ENCODE data around the gene OSMR. TPM values are rescaled to one million over a fixed set of nuclear protein-coding genes. Genes with fewer than 3 reads are reported as not detected.

OSMR gene
- total and polyA plus RNA-seq, 9 of the 15 experiments (the other 6 are each of a cell fraction or from before 2014, with no cell fraction given): 0.18 to 1.7 (median 0.94) TPM

DNA sequence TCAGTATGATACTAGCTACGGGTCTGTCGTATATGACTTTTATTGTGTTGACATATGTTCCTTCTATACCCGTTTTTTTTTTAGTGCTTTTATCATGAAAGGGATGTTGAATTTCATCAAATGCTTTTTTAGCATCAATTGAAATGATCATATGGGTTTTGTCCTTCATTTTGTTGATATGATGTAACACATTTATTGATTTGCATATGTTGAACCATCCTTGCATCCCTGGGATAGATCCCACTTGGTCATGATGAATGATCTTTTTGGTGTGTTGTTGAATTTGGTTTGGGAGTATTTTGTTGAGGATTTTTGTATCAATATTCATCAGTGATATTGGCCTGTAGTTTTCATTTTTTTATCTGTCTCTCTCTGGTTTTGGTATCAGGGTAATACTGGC, 50.9 kb downstream of the OSMR start:
- BruUV-seq (replicated peaks): no TSS peak
- ChIA-PET CTCF (ENCODE audit: low intra/inter-chr PET ratio) (no interaction called here), POLR2A (no interaction called here)
- Histone ChIP-seq H3K9me1 (ENCODE audit: control insufficient read depth, insufficient read depth, low read length) (no peaks in the 10 kb centered on the region), H3K9ac (ENCODE audit: insufficient read depth in 1 of 2, low read depth in 2 of 2, low read length in 2 of 2) (no peak overlapping the region), H3K4me1 (replicated peaks in 1 of 2; ENCODE audit: control insufficient read depth in 2 of 2, insufficient read depth in 2 of 2, low read length in 2 of 2) (no peaks in the 10 kb centered on the region), H3K9me3 (replicated peaks; ENCODE audit: control insufficient read depth, insufficient read depth, low read depth, low read length) (no peaks in the 10 kb centered on the region), H3K4me3 (no peak overlapping the region), H4K20me1 (replicated peaks; ENCODE audit: control insufficient read depth, insufficient read depth, low read length) (no peaks in the 10 kb centered on the region), H3K4me2 (ENCODE audit: insufficient read depth, low read length) (no peak overlapping the region), H2AFZ (ENCODE audit: low read depth, low read length) (no peak overlapping the region), H3K36me3 (ENCODE audit: control insufficient read depth, insufficient read depth, low read length) (no peaks in the 10 kb centered on the region), H3K79me2 (ENCODE audit: control insufficient read depth, insufficient read depth, low read length) (no peaks in the 10 kb centered on the region), H3K27ac (ENCODE audit: extremely low read depth, low read depth, low read length) (no peak overlapping the region), H3K27me3 (ENCODE audit: control insufficient read depth in 2 of 2, insufficient read depth in 2 of 2, low read length in 2 of 2) (no peaks in the 10 kb centered on the region)
- in situ Hi-C loops (cut with MboI): no loop called here
- intact Hi-C loops (cut with micrococcal nuclease): no loop called here
- ATAC-seq: no peak
- 0% methylated on average over 3 of the region's 3 CpGs for WGBS (ENCODE audit: insufficient coverage, low coverage, missing lambda C conversion rate)
- no peak for FAIRE-seq
- no peak for TF ChIP-seq GABPB1 (CRISPR knock-in tag; IDR thresholded peaks at IDR 0.05)
- no peak for TF ChIP-seq HMGN3 (IDR thresholded peaks at IDR 0.05; ENCODE audit: borderline replicate concordance, extremely low read depth, insufficient read length, low read depth, low read length)
- TF ChIP-seq, protein P1, sequence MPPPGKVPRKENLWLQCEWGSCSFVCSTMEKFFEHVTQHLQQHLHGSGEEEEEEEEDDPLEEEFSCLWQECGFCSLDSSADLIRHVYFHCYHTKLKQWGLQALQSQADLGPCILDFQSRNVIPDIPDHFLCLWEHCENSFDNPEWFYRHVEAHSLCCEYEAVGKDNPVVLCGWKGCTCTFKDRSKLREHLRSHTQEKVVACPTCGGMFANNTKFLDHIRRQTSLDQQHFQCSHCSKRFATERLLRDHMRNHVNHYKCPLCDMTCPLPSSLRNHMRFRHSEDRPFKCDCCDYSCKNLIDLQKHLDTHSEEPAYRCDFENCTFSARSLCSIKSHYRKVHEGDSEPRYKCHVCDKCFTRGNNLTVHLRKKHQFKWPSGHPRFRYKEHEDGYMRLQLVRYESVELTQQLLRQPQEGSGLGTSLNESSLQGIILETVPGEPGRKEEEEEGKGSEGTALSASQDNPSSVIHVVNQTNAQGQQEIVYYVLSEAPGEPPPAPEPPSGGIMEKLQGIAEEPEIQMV (tag; conservative IDR thresholded peaks at IDR 0.05; ENCODE audit: low read depth): no peak
- no peak for TF ChIP-seq POLR2H (tag; IDR thresholded peaks at IDR 0.05; ENCODE audit: low read depth)
- TF ChIP-seq CEBPG (CRISPR knock-in tag; IDR thresholded peaks at IDR 0.05): no peak
- peak in 1 of 2 experiments; percentile 32; a peak in 1 of 4 replicates for TF ChIP-seq CEBPG (tag; conservative IDR thresholded peaks at IDR 0.05 in 1 of 2, IDR thresholded peaks at IDR 0.05 in 1 of 2)
- TF ChIP-seq PBX2 (CRISPR knock-in tag; IDR thresholded peaks at IDR 0.05; ENCODE audit: low read depth): no peak
- no peak for TF ChIP-seq PBX2 (tag; conservative IDR thresholded peaks at IDR 0.05; ENCODE audit: low read depth)
- peak; percentile 92 for TF ChIP-seq ZNF324 (CRISPR knock-in tag; IDR thresholded peaks at IDR 0.05)
- no peak for DNase-seq (ENCODE audit: extremely low read depth in 1 of 4, low spot score in 3 of 4)
